Measurements from ENCODE around the gene GUCA2A. TPM values are rescaled to one million over a fixed set of nuclear protein-coding genes. Genes with fewer than 3 reads are reported as not detected.

GUCA2A gene
- not detected in 2 replicates for total RNA-seq

GRCh38 chr1:42164551-42165420 lies at the start of gene GUCA2A:
TSS of gene GUCA2A (minus strand) at chr1:42164745. CDS start at chr1:42164712, 33 bp downstream.

GRCh38 chr1:42152907-42153600 lies 11.5 kb downstream of the GUCA2A start, which contains the start of gene GUCA2B:
TSS of gene GUCA2B (plus strand) at chr1:42153410. CDS start at chr1:42153451, 41 bp downstream.

Other genes with a start within 250 kb of the GUCA2A start
- 1.9 and 2.4 TPM in 2 replicates for gene HIVEP3, start 245.8 kb downstream of the GUCA2A start, total RNA-seq
- not detected in 2 replicates for gene GUCA2B, start 11.3 kb downstream of the GUCA2A start, total RNA-seq
- 14.3 and 14.4 TPM in 2 replicates for gene FOXJ3, start 170.5 kb upstream of the GUCA2A start, total RNA-seq
- under 0.01 TPM in 1 of 2 replicates, not detected in the other for gene RIMKLA, start 216.0 kb upstream of the GUCA2A start, total RNA-seq